Stimulated activated CD8-positive, alpha-beta memory T cell treated with anti-CD3 and anti-CD28 coated beads, Interleukin-7, amount 100 ng/mL, for 4 hours (primary cell): ENCODE data around the gene DOK4.

Experiments
- DNase-seq, 2 donors: peaks; one replicate each; pipeline ENCODE4 v3.0.0-alpha.2; 2020; ENCODE audit warnings: low read depth in 2 of 2

DOK4 gene

GRCh38 chr16:57478396-57479204, 7.7 kb downstream of the DOK4 start:
- no peak for DNase-seq

DNA sequence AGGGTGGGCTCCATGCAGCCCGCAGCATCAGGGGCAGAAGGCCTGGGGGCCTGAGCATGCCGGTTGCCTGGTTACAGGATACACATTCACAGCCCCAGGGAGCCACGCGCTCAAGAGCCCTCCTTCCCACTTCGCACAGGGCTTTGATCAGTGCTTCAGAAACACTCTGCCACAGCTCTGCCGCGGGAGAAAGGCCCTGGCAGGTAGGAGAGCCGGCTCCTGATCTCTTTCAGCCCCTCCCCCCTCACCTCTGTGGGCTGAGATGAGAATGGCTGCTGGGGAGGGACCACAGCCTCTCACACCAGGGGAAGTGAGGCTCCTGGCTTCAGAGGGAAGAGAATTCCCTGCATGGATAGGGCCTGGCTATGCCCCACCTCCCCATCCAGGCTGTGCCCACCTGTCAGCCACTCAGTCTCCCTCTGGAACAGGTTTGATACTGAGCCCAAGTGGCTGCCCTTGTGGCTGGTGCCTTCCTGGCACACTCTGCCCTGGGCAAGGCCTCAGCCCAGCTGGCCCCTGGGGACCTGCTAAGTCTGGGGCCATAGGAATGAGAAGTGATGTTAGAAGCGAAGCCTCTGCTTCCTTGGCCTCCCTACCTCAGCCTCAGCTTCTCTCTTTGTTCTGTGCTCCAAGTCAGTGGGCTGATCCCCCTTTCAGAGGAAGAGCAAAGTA, 8.6 kb downstream of the DOK4 start:
- DNase-seq: no peak

DNA sequence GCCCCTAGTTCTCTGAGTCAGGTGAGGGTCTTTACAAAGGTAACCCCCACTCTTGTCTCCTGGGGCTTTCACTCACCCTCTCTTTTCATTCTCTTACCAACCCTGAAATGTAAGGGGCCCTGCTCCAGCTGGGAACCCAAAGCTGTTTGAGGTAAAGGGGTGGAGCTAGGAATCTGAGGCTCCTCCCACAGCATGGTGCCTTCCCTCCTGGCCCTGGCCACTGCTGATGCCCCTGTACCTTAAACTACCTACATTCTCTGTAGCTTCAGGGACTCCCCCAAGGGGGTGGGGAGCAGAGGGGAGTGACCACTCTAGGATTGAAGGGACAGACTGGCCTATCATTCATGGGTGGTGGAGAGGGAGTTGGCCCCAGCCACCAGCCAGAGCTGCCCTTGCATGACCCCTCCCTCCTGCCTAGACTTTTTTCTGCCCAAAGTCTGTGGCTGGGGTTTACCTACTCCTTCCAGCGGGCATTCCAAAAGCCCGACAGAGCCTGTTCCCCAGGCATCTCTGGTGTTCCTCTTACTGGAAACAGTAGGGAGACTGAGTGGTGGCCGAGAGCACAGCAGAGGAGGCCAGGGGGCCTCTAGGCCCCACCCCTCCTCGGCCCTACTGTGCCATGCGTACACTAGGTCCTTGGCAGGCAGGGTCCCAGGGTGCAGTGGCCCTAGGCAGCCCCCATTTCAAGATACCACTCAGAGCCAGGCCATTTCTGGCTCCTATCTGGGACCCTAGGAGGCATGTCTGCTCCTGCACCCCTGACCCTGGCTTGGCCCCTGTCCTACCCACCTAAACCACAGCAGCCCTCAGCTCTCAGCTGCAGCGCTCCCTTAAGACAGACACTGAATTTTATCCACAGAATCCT, 9.5 kb downstream of the DOK4 start:
- DNase-seq: no peak

DNA sequence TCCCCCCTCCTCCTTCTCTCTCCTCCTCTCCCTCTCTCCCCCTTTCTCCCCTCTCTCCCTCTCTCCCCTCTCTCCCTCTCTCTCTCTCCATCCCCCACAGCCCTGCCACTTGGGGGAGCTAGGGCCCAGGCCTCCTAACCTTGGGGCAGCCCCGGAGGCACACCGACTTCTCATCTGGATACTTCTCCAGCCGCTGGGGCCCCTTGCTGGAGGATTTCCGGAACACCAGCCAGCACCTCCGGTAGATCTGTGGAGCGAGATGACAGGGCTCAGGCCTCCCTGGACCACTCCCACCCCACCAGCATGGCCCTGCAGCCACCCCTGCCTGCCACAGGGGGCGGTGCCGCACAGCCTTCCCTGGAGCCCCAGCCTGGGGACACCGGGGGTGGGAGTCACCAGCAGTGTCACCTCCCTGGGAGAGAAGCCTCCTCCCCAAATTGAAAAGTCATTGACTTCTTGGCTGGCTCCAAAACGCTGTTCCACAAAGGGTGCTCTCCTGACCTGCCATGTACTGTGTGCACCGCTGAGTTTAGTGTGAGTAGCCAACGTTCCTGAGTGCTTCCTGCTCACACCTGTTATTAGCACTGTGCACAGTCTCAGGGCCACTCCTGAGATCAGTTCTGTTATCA, 10.5 kb downstream of the DOK4 start:
- DNase-seq: peak; percentile 32 to 55

GRCh38 chr16:57474671-57475661, 11.3 kb downstream of the DOK4 start:
- no peak for DNase-seq

DNA sequence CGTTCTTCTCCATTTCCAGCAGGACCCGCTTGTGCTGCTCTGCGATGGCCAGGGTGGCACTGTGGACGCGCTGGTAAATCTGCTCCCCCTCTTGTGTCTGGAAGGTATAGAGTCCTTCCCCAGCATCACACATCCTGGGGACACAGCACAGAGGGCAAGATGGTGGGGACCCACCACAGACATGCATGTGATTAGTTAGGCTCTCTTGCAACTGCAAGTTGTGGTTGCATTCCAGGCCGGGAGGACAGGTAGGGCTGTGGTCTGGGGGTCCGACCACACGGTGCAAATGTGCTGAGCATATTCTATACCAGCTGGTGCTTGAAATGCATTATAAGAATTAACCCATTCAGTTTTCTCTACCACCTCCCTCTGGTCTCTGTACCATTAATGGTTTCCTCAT, 12.4 kb downstream of the DOK4 start:
- no peak for DNase-seq

GRCh38 chr16:57473176-57473840, 13.0 kb downstream of the DOK4 start:
- DNase-seq: no peak

DNA sequence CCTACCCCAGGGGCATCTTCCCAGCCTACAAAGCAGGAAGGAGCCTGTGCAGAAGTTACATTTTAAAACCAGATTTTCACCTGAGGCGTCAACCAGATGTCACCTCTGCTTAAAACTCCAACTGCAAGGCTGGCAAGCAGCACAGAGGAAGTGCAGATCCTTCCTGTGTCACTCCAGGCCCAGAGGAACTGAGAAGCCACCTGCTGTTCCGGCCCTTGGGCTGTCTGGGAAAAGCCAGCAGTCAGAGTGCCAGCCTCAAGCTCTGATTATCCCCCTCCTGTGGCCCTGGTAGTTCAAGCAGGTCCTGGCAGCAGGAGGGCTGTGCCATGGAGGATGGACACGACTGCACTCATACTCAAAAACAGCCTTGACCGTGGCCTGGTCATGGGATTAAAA, 13.6 kb downstream of the DOK4 start:
- no peak for DNase-seq

DNA sequence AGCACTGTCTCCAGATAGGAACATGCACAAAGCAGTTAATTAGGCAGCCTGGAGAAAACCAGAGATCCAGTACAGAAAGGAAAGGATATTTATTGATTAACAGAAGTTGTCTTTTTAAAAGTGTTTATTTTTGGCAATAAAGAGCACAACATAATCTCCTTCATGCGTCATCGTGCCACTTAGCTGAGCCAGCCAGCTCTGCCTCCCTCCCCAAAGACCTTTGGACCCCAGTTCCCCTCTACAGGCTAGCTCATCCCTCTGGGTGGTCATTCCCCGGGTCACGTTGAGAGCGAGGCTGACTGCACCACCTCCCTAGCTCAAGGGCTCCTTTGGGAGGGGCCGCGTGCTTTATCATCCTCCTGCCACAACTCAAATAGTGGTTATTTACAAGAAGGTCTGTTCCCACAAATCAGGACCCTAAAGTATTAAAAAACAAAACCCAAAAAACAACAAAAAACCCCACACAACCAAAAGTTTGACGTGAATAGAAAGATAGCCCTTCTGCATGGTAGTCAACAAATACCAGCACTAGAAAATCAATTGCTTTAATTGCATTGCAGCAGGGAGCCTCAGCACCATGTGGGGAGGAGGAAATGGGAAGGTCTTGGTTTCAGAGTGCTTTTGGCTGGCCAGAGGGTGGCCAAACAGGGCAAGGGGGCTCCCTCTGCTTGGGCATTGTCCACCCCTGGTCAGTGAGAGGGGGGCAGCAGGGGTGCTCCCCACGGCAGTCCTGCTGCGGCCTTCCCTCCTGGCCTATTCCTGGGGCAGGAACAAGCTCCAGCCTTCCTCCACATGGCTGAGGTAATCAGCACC, 14.2 kb downstream of the DOK4 start:
- DNase-seq: no peak

GRCh38 chr16:57471209-57471608, 15.1 kb downstream of the DOK4 start:
- no peak for DNase-seq

- no peak for DNase-seq
Measured at GRCh38 chr16:57470711-57471110, 15.6 kb downstream of the DOK4 start.

DNA sequence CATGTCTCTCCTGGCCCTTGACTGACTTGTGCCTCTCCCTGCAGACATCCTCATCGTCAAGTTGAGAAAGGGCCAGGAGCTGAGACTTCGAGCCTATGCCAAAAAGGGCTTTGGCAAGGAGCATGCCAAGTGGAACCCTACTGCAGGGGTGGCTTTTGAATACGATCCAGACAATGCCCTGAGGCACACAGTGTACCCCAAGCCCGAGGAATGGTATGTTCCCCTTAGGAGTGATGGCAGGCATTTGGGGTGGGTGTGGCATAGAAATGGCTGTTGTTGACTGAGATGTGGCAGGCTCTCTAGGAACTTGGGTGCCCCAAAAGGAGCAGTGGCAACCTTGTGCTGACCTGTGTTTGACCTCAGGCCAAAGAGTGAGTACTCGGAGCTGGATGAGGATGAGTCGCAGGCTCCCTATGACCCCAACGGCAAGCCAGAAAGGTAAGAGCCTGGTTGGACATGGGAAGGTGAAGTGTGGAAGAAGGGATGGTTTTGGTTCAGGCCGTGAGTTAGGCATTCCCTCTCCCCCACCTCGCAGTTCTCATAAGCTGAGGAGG, 16.3 kb downstream of the DOK4 start:
- no peak for DNase-seq

DNA sequence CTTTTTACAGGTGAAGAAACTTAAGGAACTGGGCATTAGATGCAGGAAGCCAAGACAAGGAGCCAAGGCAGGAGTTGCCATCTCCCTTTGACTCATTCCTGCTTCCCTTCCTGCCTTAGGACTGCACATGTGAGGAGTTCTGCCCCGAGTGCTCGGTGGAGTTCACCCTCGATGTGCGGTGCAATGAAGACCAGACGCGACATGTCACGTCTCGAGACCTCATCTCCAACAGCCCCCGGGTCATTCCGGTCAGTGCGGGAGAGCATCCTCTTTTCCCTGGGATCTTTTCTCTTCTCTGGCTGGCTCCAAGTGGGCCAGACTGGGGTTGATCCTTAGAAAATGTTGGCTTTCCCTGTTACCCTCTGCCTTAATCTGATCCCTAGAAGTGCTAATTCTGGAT, 17.2 kb downstream of the DOK4 start:
- no peak for DNase-seq

DNA sequence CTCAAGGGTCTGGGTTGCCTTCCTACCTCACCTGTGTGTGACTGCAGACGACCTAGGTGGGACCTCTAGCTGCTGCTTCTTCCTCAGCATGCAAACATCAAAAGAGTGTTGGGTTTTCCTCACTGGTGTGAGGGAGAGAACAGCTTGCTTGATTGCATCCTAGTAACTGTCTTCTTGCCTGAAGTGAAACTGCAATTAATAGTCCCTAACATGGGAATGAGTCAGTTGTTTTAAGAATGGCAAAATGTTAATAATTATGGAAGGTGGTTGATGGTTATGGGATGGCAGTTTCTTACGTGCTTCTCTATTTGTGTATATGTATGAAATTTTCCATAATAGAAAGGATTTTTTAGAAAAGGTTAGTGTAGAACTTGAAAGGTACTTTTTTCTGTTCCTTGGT, 17.9 kb downstream of the DOK4 start:
- no peak for DNase-seq

DNA sequence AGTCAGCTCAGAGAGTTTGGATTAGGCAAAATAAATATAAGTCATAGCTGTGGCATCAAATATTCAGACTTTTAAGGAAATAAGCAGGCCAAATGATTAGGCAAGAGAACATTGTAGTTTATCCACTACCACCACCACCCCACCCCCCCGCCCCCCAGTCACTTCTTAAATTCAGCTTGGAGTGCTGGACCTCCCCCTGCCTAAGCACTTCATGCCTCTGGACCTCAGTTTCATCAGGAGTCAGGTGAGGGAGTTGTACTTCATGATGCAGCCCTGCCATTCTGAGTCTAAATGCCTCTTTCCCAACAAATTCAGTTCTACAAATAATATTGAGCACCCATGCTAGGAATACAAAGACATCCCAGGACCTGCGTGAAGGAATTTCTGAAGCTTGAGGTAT, 21.8 kb downstream of the DOK4 start:
- DNase-seq: no peak

DNA sequence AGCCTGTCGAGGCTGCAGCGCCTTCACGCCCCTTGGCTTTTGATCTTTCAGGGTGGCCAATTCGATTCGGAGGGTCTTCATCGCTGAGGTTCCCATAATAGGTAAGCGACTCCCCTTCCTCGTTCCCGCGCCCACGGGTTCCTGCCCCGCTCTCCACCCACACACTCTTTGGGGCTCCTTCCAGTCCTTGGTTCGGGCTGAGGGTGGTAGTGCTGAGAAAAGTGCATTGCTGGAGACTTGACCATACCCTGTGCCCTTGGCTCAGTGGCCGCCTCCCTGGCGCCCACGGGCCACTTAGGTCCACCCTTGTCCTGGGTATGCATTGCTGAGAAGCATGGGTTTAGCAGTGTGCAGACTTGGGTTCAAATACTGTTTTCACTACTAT, 23.3 kb downstream of the DOK4 start:
- no peak for DNase-seq

- peak; percentile 78 to 86 for DNase-seq
Measured at GRCh38 chr16:57462209-57462977, 23.9 kb downstream of the DOK4 start, which contains the start of gene POLR2C. TSS of gene POLR2C (plus strand) at chr16:57462679. CDS start at chr16:57462725, 46 bp downstream.

DNA sequence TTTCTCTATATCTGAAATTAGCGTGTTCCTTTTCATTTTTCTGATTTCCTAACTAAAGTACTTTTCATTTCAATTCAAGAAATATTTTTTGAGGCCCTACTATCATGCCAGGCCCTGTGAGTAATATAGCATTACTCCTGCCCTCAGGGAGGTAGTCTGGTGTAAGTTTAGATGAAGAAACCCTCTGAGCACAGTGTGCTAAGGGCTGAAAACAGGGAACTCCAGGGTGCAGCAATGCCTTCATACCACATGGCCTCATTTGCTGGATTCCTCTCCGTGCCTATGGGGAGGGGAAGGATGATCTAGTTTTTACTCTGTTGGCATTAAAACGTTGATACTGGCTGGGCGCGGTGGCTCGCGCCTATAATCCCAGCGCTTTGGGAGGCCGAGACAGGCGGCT, 34.3 kb downstream of the DOK4 start:
- DNase-seq: no peak
